ENCODE results near the gene DENND1B. TPM values are rescaled to one million over a fixed set of nuclear protein-coding genes. Genes with fewer than 3 reads are reported as not detected.

Gene DENND1B
- total and polyA plus RNA-seq, 9 of the 15 experiments (the other 6 are each of a cell fraction or from before 2014, with no cell fraction given): 2.1 to 12.1 (median 7.5) TPM

DNA sequence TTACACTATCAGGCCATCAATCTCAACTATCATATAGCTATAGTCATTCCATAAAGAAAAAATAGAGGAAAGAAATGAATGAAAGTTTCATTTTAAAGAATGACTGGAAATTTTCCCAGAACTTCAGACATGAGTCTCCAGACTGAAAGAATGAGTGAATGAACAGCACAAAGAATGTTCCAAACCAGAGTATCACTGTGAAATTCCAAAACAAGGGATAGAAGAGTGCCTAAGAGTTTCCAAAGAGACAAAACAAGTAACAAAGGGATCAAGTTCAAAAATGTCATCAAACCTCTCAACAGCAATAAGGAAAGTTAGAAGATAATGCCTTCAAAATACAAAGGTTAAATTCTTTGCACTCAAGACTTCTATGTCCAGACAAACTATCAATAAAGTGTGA, 114.9 kb downstream of the DENND1B start (continued):
- TF ChIP-seq TCF3 (CRISPR knock-in tag; IDR thresholded peaks at IDR 0.05) (no peak), ZNF24 (IDR thresholded peaks at IDR 0.05) (no peak), NFE2L1 (tag; IDR thresholded peaks at IDR 0.05; ENCODE audit: borderline replicate concordance, low read depth) (no peak), TSC22D4 (tag; IDR thresholded peaks at IDR 0.05) (no peak), NFRKB (IDR thresholded peaks at IDR 0.05; ENCODE audit: low read depth) (no peak), GABPA (tag; conservative IDR thresholded peaks at IDR 0.05; ENCODE audit: low read depth) (no peak)
- TF ChIP-seq, protein P1, sequence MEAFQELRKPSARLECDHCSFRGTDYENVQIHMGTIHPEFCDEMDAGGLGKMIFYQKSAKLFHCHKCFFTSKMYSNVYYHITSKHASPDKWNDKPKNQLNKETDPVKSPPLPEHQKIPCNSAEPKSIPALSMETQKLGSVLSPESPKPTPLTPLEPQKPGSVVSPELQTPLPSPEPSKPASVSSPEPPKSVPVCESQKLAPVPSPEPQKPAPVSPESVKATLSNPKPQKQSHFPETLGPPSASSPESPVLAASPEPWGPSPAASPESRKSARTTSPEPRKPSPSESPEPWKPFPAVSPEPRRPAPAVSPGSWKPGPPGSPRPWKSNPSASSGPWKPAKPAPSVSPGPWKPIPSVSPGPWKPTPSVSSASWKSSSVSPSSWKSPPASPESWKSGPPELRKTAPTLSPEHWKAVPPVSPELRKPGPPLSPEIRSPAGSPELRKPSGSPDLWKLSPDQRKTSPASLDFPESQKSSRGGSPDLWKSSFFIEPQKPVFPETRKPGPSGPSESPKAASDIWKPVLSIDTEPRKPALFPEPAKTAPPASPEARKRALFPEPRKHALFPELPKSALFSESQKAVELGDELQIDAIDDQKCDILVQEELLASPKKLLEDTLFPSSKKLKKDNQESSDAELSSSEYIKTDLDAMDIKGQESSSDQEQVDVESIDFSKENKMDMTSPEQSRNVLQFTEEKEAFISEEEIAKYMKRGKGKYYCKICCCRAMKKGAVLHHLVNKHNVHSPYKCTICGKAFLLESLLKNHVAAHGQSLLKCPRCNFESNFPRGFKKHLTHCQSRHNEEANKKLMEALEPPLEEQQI (IDR thresholded peaks at IDR 0.05): no peak

DNA sequence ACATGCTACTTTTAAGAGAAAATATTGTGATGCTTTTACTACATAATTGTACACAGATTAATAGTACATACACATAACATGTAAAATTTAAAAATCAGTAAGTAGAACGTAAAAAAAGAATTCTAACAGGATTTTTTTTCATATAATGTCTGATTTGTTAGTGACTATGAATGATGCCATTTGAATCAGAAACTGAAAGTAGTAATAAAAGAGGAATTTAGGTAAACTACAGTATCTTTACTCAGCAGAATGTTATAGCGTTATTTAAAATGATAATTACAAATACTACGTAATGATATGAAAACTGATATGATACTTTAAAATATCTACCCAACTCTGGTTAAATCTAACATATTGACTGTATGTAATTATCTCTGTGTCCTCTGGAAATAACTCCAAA, 116.1 kb downstream of the DENND1B start:
- Histone ChIP-seq H3K9ac (ENCODE audit: insufficient read depth in 1 of 2, low read depth in 2 of 2, low read length in 2 of 2) (no peak overlapping the region), H3K27me3 (ENCODE audit: control insufficient read depth in 2 of 2, insufficient read depth in 2 of 2, low read length in 2 of 2) (no peaks in the 10 kb centered on the region), H3K4me2 (ENCODE audit: insufficient read depth, low read length) (no peak overlapping the region), H3K36me3 (ENCODE audit: control insufficient read depth, insufficient read depth, low read length) (no peaks in the 10 kb centered on the region), H3K79me2 (ENCODE audit: control insufficient read depth, insufficient read depth, low read length) (no peaks in the 10 kb centered on the region), H3K9me3 (replicated peaks; ENCODE audit: control insufficient read depth, insufficient read depth, low read depth, low read length) (no peaks in the 10 kb centered on the region), H3K4me3 (no peak overlapping the region), H3K27ac (ENCODE audit: extremely low read depth, low read depth, low read length) (no peak overlapping the region), H2AFZ (ENCODE audit: low read depth, low read length) (no peak overlapping the region), H3K4me1 (replicated peaks in 1 of 2; ENCODE audit: control insufficient read depth in 2 of 2, insufficient read depth in 2 of 2, low read length in 2 of 2) (no peaks in the 10 kb centered on the region), H3K9me1 (ENCODE audit: control insufficient read depth, insufficient read depth, low read length) (no peaks in the 10 kb centered on the region), H4K20me1 (replicated peaks; ENCODE audit: control insufficient read depth, insufficient read depth, low read length) (no peaks in the 10 kb centered on the region)
- ATAC-seq (no peak), DNase-seq (ENCODE audit: extremely low read depth in 1 of 4, low spot score in 3 of 4) (no peak), FAIRE-seq (no peak)
- intact Hi-C loops (cut with micrococcal nuclease): no loop called here
- 71% methylated on average over 3 of the region's 3 CpGs for WGBS (ENCODE audit: insufficient coverage, low coverage, missing lambda C conversion rate)
- in situ Hi-C loops (cut with MboI): no loop called here
- no TSS peak for BruUV-seq (replicated peaks)
- ChIA-PET POLR2A (no interaction called here), CTCF (ENCODE audit: low intra/inter-chr PET ratio) (no interaction called here)
- TF ChIP-seq JUNB (CRISPR knock-in tag; conservative IDR thresholded peaks at IDR 0.05) (no peak), TEAD1 (CRISPR knock-in tag; IDR thresholded peaks at IDR 0.05) (no peak), HNRNPH1 (optimal IDR thresholded peaks at IDR 0.05; ENCODE audit: low read depth, low read length) (no peak), PCBP2 (IDR thresholded peaks at IDR 0.05; ENCODE audit: low read depth, low read length, poor library complexity, severe bottlenecking) (no peak), IFI16 (CRISPR knock-in tag; IDR thresholded peaks at IDR 0.05) (no peak)
- TF ChIP-seq, protein P2, sequence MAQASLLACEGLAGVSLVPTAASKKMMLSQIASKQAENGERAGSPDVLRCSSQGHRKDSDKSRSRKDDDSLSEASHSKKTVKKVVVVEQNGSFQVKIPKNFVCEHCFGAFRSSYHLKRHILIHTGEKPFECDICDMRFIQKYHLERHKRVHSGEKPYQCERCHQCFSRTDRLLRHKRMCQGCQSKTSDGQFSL (CRISPR knock-in tag; IDR thresholded peaks at IDR 0.05): no peak
- TF ChIP-seq, protein P2 (tag; IDR thresholded peaks at IDR 0.05): no peak
- TF ChIP-seq, protein P3, sequence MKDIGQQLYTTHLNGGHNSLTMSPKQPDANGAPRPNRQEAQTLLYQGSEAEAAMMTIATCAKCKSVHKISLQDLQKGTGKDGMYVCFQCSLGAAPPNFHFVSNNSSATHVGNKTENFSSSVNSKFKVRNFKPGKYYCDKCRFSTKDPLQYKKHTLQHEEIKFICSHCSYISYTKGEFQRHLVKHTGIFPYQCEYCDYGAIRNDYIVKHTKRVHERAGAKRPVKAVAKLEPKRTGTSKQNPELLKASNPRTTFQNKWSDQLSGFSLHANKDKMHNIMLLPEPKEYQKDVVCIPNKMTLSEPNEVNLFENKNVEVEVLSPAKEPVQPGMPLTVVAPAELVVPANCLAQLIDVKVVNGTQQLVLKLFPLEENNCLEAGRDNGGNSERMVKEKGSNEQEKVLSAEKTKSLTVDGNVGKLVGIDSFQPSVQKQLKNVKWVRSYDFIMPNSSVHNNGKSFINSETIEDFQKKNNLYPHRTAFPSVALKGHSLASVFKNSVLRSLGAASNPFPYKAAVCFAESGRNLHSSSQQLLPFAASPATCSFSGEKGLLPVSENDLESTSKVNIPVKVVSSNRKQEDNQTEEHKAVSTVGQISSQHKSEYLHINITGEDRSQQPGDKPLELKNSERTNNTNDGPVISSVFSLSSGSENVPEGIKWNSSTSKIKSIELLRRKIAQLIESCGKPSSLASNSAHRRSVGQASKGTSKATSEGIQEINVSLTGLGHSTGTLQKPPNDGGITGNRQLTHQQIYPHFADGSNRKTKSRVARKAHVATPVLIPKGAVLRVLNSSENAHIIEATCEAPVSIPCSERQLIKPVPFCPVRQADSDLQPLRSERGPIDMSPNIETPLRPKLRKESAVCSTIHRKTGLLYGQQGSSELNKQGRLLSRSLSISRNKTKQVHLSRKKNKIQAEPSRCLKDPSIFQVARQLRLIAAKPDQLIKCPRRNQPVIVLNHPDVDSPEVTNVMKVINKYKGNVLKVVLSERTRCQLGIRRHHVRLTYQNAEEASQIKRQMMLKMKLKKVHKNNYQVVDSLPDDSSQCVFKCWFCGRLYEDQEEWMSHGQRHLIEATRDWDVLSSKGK (CRISPR knock-in tag; IDR thresholded peaks at IDR 0.05): no peak
